Thoracic aorta (tissue), 2 donors: Measurements from ENCODE around the gene FILIP1. TPM values are rescaled to one million over a fixed set of nuclear protein-coding genes. Genes with fewer than 3 reads are reported as not detected.

Source experiments
- ATAC-seq: fragments of 150-250 bp; one replicate; pipeline ENCODE4 v1.8.0; 2017; ENCODE audit warnings: low read depth; ENCODE audit not compliant: insufficient number of reproducible peaks, low FRiP score
- DNase-seq: peaks from one replicate; pipeline ENCODE4 v3.0.0-alpha.2; 2020; ENCODE audit warnings: low spot score
- H3K27ac ChIP-seq, 2 donors: fragments of 200-600 bp; sonication (generic); 1 replicate in 1 of 2; 2 replicates in 1 of 2; pipeline ENCODE4 v1.5.1; 2016; ENCODE audit warnings: mild to moderate bottlenecking in 2 of 2, moderate library complexity in 2 of 2
- H3K27me3 ChIP-seq: fragments of 200-600 bp; sonication (generic); replicated peaks from 2 replicates; pipeline ENCODE4 v1.6.0; 2016; ENCODE audit warnings: mild to moderate bottlenecking; ENCODE audit not compliant: insufficient read depth
- H3K36me3 ChIP-seq: fragments of 200-600 bp; sonication (generic); one replicate; pipeline ENCODE4 v1.5.1; 2016
- H3K4me1 ChIP-seq, 2 donors: fragments of 200-600 bp; sonication (generic); 1 replicate in 1 of 2; 2 replicates in 1 of 2; pipeline versions ENCODE4 v1.5.1 to v1.6.0; 2016; ENCODE audit warnings: low read depth in 2 of 2, mild to moderate bottlenecking in 1 of 2; ENCODE audit not compliant: control insufficient read depth in 1 of 2
- H3K4me3 ChIP-seq: fragments of 200-600 bp; sonication (generic); 2 replicates; pipeline ENCODE4 v1.5.1; 2016; ENCODE audit warnings: mild to moderate bottlenecking
- H3K9me3 ChIP-seq: fragments of 200-600 bp; sonication (generic); 2 replicates; pipeline ENCODE4 v1.5.1; 2016
- CTCF ChIP-seq: fragments of 200-600 bp; sonication (generic); IDR thresholded peaks from one replicate; pipeline ENCODE4 v1.5.1; 2019; ENCODE audit warnings: antibody characterized with exemption
- total RNA-seq, 2 donors: library from RNA; depleted of rRNA; stranded (reverse); fragments of >200 nt; gene quantifications; one replicate each; pipeline versions ENCODE4 v1.1.0 to v1.2.3, GENCODE V29; 2016

The FILIP1 gene
- total RNA-seq, 2 donors from 2014 or later, result 23.4 to 43.8 TPM

GRCh38 chr6:75308250-75308988 is 185.2 kb downstream of the FILIP1 start:
- no peak for TF ChIP-seq CTCF

GRCh38 chr6:75307364-75308004 is 186.1 kb downstream of the FILIP1 start:
- H3K27me3 ChIP-seq, result no peaks in the 10 kb centered on the region
- no peaks in the 10 kb centered on the region for H3K9me3 ChIP-seq
- no peak overlapping the region for H3K4me3 ChIP-seq
- DNase-seq, result no peak
- peaks cover 3 to 21% of the 10 kb centered on the region in 2 donors for H3K4me1 ChIP-seq
- no peak overlapping the region for H3K27ac ChIP-seq
- no peak for TF ChIP-seq CTCF
- no peaks in the 10 kb centered on the region for H3K36me3 ChIP-seq
- ATAC-seq, result no peak

More at GRCh38 chr6:75308250-75308988, 185.2 kb downstream of the FILIP1 start:
- Histone ChIP-seq H3K36me3 (no peaks in the 10 kb centered on the region), H3K27ac (peak overlapping the region in 1 of 2 donors; percentile 9), H3K4me3 (no peak overlapping the region), H3K4me1 (peaks cover 3 to 21% of the 10 kb centered on the region in 2 donors), H3K27me3 (no peaks in the 10 kb centered on the region), H3K9me3 (no peaks in the 10 kb centered on the region)
- DNase-seq (no peak), ATAC-seq (no peak)

- Histone ChIP-seq H3K36me3 (no peaks in the 10 kb centered on the region), H3K4me3 (no peak overlapping the region), H3K27me3 (no peaks in the 10 kb centered on the region), H3K9me3 (no peaks in the 10 kb centered on the region), H3K27ac (no peak overlapping the region), H3K4me1 (peaks cover 3 to 21% of the 10 kb centered on the region in 2 donors)
- no peak for ATAC-seq
- no peak for DNase-seq
- no peak for TF ChIP-seq CTCF
These were observed 187.5 kb downstream of the FILIP1 start for GRCh38 chr6:75306064-75306463.

- Histone ChIP-seq H3K36me3 (no peaks in the 10 kb centered on the region), H3K4me3 (no peak overlapping the region), H3K27ac (no peak overlapping the region), H3K27me3 (no peaks in the 10 kb centered on the region), H3K4me1 (peaks cover 5 to 22% of the 10 kb centered on the region in 2 donors), H3K9me3 (no peaks in the 10 kb centered on the region)
- DNase-seq (no peak), ATAC-seq (no peak)
- no peak for TF ChIP-seq CTCF
These were observed 188.0 kb downstream of the FILIP1 start for GRCh38 chr6:75305573-75305972.

- no peak for TF ChIP-seq CTCF
- no peaks in the 10 kb centered on the region for H3K27me3 ChIP-seq
- no peak overlapping the region for H3K27ac ChIP-seq
- DNase-seq (no peak), ATAC-seq (no peak)
- H3K4me3 ChIP-seq, result no peak overlapping the region
- no peaks in the 10 kb centered on the region for H3K36me3 ChIP-seq
- no peaks in the 10 kb centered on the region for H3K9me3 ChIP-seq
- peaks cover 16 to 22% of the 10 kb centered on the region in 2 donors for H3K4me1 ChIP-seq
These were observed 191.3 kb downstream of the FILIP1 start for GRCh38 chr6:75302280-75302679.
